Sigmoid colon (tissue), 7 donors: ENCODE data around the gene NDP. TPM values are rescaled to one million over a fixed set of nuclear protein-coding genes. Genes with fewer than 3 reads are reported as not detected.

Experiments used
- DNase-seq: peaks from one replicate; pipeline ENCODE4 v3.0.0-alpha.2; 2019
- H3K27ac ChIP-seq, 4 donors: fragments of 200-600 bp; sonication (generic); one replicate each; pipeline ENCODE4 v1.5.1; 2016 to 2019; ENCODE audit warnings: mild to moderate bottlenecking in 1 of 4
- H3K27me3 ChIP-seq, 3 donors: fragments of 200-600 bp; sonication (generic); one replicate each; pipeline ENCODE4 v1.5.1; 2019; ENCODE audit warnings: mild to moderate bottlenecking in 1 of 3
- H3K36me3 ChIP-seq, 4 donors: fragments of 200-600 bp; sonication (generic); one replicate each; pipeline ENCODE4 v1.5.1; 2016 to 2019
- H3K4me1 ChIP-seq, 4 donors: fragments of 200-600 bp; sonication (generic); one replicate each; pipeline ENCODE4 v1.5.1; 2017 to 2019
- H3K4me3 ChIP-seq, 4 donors: fragments of 200-600 bp; sonication (generic); one replicate each; pipeline ENCODE4 v1.5.1; 2017 to 2019; ENCODE audit warnings: mild to moderate bottlenecking in 2 of 4, moderate library complexity in 1 of 4
- H3K9me3 ChIP-seq, 4 donors: fragments of 200-600 bp in 3 of 4; sonication (generic) in 3 of 4; one replicate each; pipeline versions ENCODE4 v1.5.1 to v1.6.1; 2013 to 2019
- CTCF ChIP-seq, 4 experiments: fragments of 450-650 bp in 3 of 4; fragments of 200-600 bp in 1 of 4; IDR thresholded peaks; one replicate each; pipeline ENCODE4 v1.5.1; 2016 to 2019; ENCODE audit warnings: antibody characterized with exemption in 4 of 4, mild to moderate bottlenecking in 3 of 4, moderate library complexity in 2 of 4
- EP300 ChIP-seq, 4 donors: sonication (generic); formaldehyde crosslinking; IDR thresholded peaks; one replicate each; pipeline ENCODE4 v1.6.1; 2017; ENCODE audit warnings: antibody characterized with exemption in 4 of 4
- POLR2A ChIP-seq, 2 donors: fragments of 450-650 bp; IDR thresholded peaks; one replicate each; pipeline ENCODE4 v1.6.1; 2016; ENCODE audit warnings: antibody characterized with exemption in 2 of 2, mild to moderate bottlenecking in 2 of 2, moderate library complexity in 2 of 2
- POLR2AphosphoS5 ChIP-seq, 4 donors: sonication (generic); formaldehyde crosslinking; IDR thresholded peaks; one replicate each; pipeline ENCODE4 v1.6.1; 2017; ENCODE audit warnings: antibody characterized with exemption in 4 of 4
- WGBS, 2 donors: extraction: QIAGEN DNeasy Blood & Tissue Kit; methylation state at CpG; one replicate each; pipeline ENCODE4 v1.1.7; 2013; 5-methylcytosine and 5-hydroxymethylcytosine counted together
- intact Hi-C: fragments of 100-400 bp; cut with DNase I; formaldehyde crosslinking; loops from one replicate; pipeline ENCODE4 v1.15.1; 2023
- polyA plus RNA-seq, 3 donors: library from polyadenylated mRNA; stranded (reverse); fragments of 200-250 nt; gene quantifications; one replicate each; pipeline ENCODE4 v1.2.3, GENCODE V29; 2013
- total RNA-seq, 4 donors: library from RNA; depleted of rRNA; stranded (reverse); fragments of >200 nt; gene quantifications; one replicate each; pipeline ENCODE4 v1.1.0, GENCODE V29; 2016
- donor health status: healthy with polysubstance abuse.
- donor health status: Bipolar disorder and iron deficiency.
- donor health status: healthy.

The NDP gene
- total and polyA plus RNA-seq, 7 donors: 0.29 to 0.36 TPM; not detected in 5

DNA sequence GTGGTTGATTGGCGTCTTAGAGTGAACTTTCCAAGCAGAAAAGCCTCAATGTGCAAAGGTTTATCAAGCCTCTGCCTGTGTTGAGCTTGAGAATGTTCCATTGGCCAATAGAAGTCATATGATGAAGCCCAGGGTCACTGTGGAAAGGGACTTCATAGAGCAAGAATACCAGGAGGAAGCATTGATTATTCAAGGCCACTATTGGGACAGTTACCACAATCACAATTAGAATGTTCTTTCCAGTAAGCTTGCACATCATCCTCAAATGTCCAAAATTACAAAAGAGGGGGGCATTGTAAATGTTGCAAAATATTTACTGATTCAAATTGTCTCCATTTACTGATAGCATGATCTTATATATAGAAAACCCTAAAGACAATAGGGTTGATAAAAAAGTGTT lies 32.9 kb upstream of the NDP start:
- H3K27ac ChIP-seq: no peak overlapping the region
- DNase-seq: no peak
- H3K4me1 ChIP-seq: no peaks in the 10 kb centered on the region
- H3K36me3 ChIP-seq: no peaks in the 10 kb centered on the region
- TF ChIP-seq EP300 (IDR thresholded peaks at IDR 0.05): no peak
- TF ChIP-seq CTCF (IDR thresholded peaks at IDR 0.05): no peak
- no peak for TF ChIP-seq POLR2AphosphoS5 (IDR thresholded peaks at IDR 0.05)
- TF ChIP-seq POLR2A (IDR thresholded peaks at IDR 0.05): no peak
- H3K27me3 ChIP-seq: no peaks in the 10 kb centered on the region
- WGBS, 2 donors: 87 to 94% methylated on average over 1 of the region's 1 CpG
- intact Hi-C loops: no loop called here
- no peaks in the 10 kb centered on the region for H3K9me3 ChIP-seq
- no peak overlapping the region for H3K4me3 ChIP-seq

DNA sequence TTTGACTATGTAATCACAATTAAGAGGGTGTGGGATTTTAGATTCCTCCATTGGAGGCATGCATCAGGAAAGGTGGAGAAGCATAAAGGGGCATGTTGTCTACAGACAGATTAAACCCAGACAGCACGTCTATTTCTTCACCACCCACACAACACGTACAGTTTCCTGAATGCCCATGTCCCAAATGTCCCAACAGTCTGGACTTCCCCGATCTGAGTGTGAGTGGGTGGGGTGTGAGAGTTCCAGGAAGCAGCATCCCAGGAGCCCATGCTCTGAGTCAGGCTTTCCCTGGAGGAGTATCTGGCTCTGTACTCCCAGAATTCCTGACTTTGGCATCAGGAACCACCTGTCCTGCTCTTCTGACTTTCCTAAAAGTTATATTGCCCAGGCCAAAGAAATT lies 30.8 kb upstream of the NDP start:
- TF ChIP-seq EP300 (IDR thresholded peaks at IDR 0.05): no peak
- no peak for TF ChIP-seq POLR2A (IDR thresholded peaks at IDR 0.05)
- TF ChIP-seq CTCF (IDR thresholded peaks at IDR 0.05): no peak
- no peak for TF ChIP-seq POLR2AphosphoS5 (IDR thresholded peaks at IDR 0.05)
- 59 to 66% methylated on average over 3 of the region's 3 CpGs for WGBS, 2 donors
- no peak overlapping the region for H3K27ac ChIP-seq
- intact Hi-C loops: no loop called here
- H3K4me3 ChIP-seq: no peak overlapping the region
- DNase-seq: no peak
- no peaks in the 10 kb centered on the region for H3K9me3 ChIP-seq
- H3K27me3 ChIP-seq: no peaks in the 10 kb centered on the region
- H3K36me3 ChIP-seq: no peaks in the 10 kb centered on the region
- H3K4me1 ChIP-seq: no peaks in the 10 kb centered on the region

GRCh38 chrX:44002567-44002966 lies 29.4 kb upstream of the NDP start:
- no peak for DNase-seq
- intact Hi-C loops: no loop called here
- Histone ChIP-seq H3K27me3 (no peaks in the 10 kb centered on the region), H3K36me3 (no peaks in the 10 kb centered on the region), H3K4me3 (no peak overlapping the region), H3K27ac (no peak overlapping the region), H3K4me1 (no peaks in the 10 kb centered on the region), H3K9me3 (no peaks in the 10 kb centered on the region)
- 39 to 40% methylated on average over 1 of the region's 1 CpG for WGBS, 2 donors
- TF ChIP-seq POLR2AphosphoS5 (IDR thresholded peaks at IDR 0.05) (no peak), CTCF (IDR thresholded peaks at IDR 0.05) (no peak), POLR2A (IDR thresholded peaks at IDR 0.05) (no peak), EP300 (IDR thresholded peaks at IDR 0.05) (no peak)

GRCh38 chrX:43998374-43998773 lies 25.2 kb upstream of the NDP start:
- intact Hi-C loops: no loop called here
- H3K4me3 ChIP-seq: no peak overlapping the region
- no peak for TF ChIP-seq POLR2A (IDR thresholded peaks at IDR 0.05)
- no peak for TF ChIP-seq CTCF (IDR thresholded peaks at IDR 0.05)
- TF ChIP-seq EP300 (IDR thresholded peaks at IDR 0.05): no peak
- no peak for TF ChIP-seq POLR2AphosphoS5 (IDR thresholded peaks at IDR 0.05)
- H3K27ac ChIP-seq: no peak overlapping the region
- H3K27me3 ChIP-seq: no peaks in the 10 kb centered on the region
- 90 to 98% methylated on average over 1 of the region's 1 CpG for WGBS, 2 donors
- H3K9me3 ChIP-seq: no peaks in the 10 kb centered on the region
- no peaks in the 10 kb centered on the region for H3K36me3 ChIP-seq
- DNase-seq: no peak
- no peaks in the 10 kb centered on the region for H3K4me1 ChIP-seq

DNA sequence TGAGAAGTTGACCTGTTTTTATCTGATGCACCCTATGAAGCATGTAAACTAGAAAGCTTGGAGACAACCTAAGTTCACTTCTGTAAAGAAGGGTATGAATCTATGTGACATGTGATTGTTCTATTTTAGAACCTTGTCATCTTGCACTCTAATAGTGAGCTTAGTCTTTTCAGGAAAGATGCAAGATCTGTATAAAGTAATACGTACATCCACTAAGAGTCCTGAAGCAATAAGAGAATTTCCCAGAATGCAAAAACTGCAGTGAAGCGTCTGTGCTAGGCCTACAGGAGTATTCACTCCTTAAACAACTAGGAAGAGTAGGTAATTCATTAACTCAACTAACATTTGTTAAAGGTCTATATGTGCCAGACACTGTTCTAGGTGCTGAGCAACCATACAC lies 23.3 kb upstream of the NDP start:
- 86 to 87% methylated on average over 2 of the region's 2 CpGs for WGBS, 2 donors
- Histone ChIP-seq H3K4me3 (no peak overlapping the region), H3K27ac (no peak overlapping the region), H3K36me3 (no peaks in the 10 kb centered on the region), H3K4me1 (no peaks in the 10 kb centered on the region), H3K27me3 (no peaks in the 10 kb centered on the region), H3K9me3 (no peaks in the 10 kb centered on the region)
- intact Hi-C loops: no loop called here
- TF ChIP-seq POLR2A (IDR thresholded peaks at IDR 0.05) (no peak), POLR2AphosphoS5 (IDR thresholded peaks at IDR 0.05) (no peak), EP300 (IDR thresholded peaks at IDR 0.05) (no peak), CTCF (IDR thresholded peaks at IDR 0.05) (no peak)
- no peak for DNase-seq
